ENCODE measurements around the gene BUD31.

Gene BUD31

GRCh38 chr7:99453105-99453504 is 44.3 kb downstream of the BUD31 start:
- H3K36me3 ChIP-seq (ENCODE audit: control insufficient read depth, insufficient read depth, low read length) = peaks cover 63% of the 10 kb centered on the region
- WGBS (ENCODE audit: insufficient coverage, insufficient read length) = no CpG with 5 or more reads among the region's 11 CpGs

GRCh38 chr7:99455874-99456273 is 47.1 kb downstream of the BUD31 start:
- H3K36me3 ChIP-seq (ENCODE audit: control insufficient read depth, insufficient read depth, low read length) = peaks cover 43% of the 10 kb centered on the region
- DNase-seq (ENCODE audit: low read depth, low spot score) = no peak
- WGBS (ENCODE audit: insufficient coverage, insufficient read length) = no CpG with 5 or more reads among the region's 9 CpGs
- no peaks in the 10 kb centered on the region for H3K4me1 ChIP-seq (ENCODE audit: control insufficient read depth, insufficient read depth, low read length)
- no peaks in the 10 kb centered on the region for H3K9me3 ChIP-seq (ENCODE audit: control insufficient read depth, insufficient read depth, low read length)
- no peaks in the 10 kb centered on the region for H3K27me3 ChIP-seq (ENCODE audit: control insufficient read depth, insufficient read depth, low read length)
- no peak overlapping the region for H3K4me3 ChIP-seq (ENCODE audit: low read length)
- no peak overlapping the region for H3K27ac ChIP-seq (ENCODE audit: low read length)

More at GRCh38 chr7:99453105-99453504, 44.3 kb downstream of the BUD31 start:
- no peak overlapping the region for H3K4me3 ChIP-seq (ENCODE audit: low read length)
- no peaks in the 10 kb centered on the region for H3K4me1 ChIP-seq (ENCODE audit: control insufficient read depth, insufficient read depth, low read length)
- H3K9me3 ChIP-seq (ENCODE audit: control insufficient read depth, insufficient read depth, low read length) = no peaks in the 10 kb centered on the region
- no peaks in the 10 kb centered on the region for H3K27me3 ChIP-seq (ENCODE audit: control insufficient read depth, insufficient read depth, low read length)
- DNase-seq (ENCODE audit: low read depth, low spot score) = no peak
- H3K27ac ChIP-seq (ENCODE audit: low read length) = no peak overlapping the region

- DNase-seq (ENCODE audit: low read depth, low spot score) = no peak
- Histone ChIP-seq H3K27ac (ENCODE audit: low read length) (no peak overlapping the region), H3K4me1 (ENCODE audit: control insufficient read depth, insufficient read depth, low read length) (no peaks in the 10 kb centered on the region), H3K9me3 (ENCODE audit: control insufficient read depth, insufficient read depth, low read length) (no peaks in the 10 kb centered on the region), H3K36me3 (ENCODE audit: control insufficient read depth, insufficient read depth, low read length) (peaks cover 41% of the 10 kb centered on the region), H3K4me3 (ENCODE audit: low read length) (no peak overlapping the region), H3K27me3 (ENCODE audit: control insufficient read depth, insufficient read depth, low read length) (no peaks in the 10 kb centered on the region)
- WGBS (ENCODE audit: insufficient coverage, insufficient read length) = no CpG with 5 or more reads among the region's 13 CpGs
Measured at GRCh38 chr7:99456288-99456687, 47.5 kb downstream of the BUD31 start.

GRCh38 chr7:99457050-99457649 is 48.4 kb downstream of the BUD31 start:
- Histone ChIP-seq H3K9me3 (ENCODE audit: control insufficient read depth, insufficient read depth, low read length) (no peaks in the 10 kb centered on the region), H3K27ac (ENCODE audit: low read length) (no peak overlapping the region), H3K27me3 (ENCODE audit: control insufficient read depth, insufficient read depth, low read length) (no peaks in the 10 kb centered on the region), H3K4me1 (ENCODE audit: control insufficient read depth, insufficient read depth, low read length) (no peaks in the 10 kb centered on the region), H3K36me3 (ENCODE audit: control insufficient read depth, insufficient read depth, low read length) (peaks cover 34% of the 10 kb centered on the region), H3K4me3 (ENCODE audit: low read length) (no peak overlapping the region)
- no peak for DNase-seq (ENCODE audit: low read depth, low spot score)
- WGBS (ENCODE audit: insufficient coverage, insufficient read length) = no CpG with 5 or more reads among the region's 6 CpGs

- Histone ChIP-seq H3K36me3 (ENCODE audit: control insufficient read depth, insufficient read depth, low read length) (peaks cover 28% of the 10 kb centered on the region), H3K27me3 (ENCODE audit: control insufficient read depth, insufficient read depth, low read length) (no peaks in the 10 kb centered on the region), H3K27ac (ENCODE audit: low read length) (no peak overlapping the region), H3K9me3 (ENCODE audit: control insufficient read depth, insufficient read depth, low read length) (no peaks in the 10 kb centered on the region), H3K4me3 (ENCODE audit: low read length) (no peak overlapping the region), H3K4me1 (ENCODE audit: control insufficient read depth, insufficient read depth, low read length) (no peaks in the 10 kb centered on the region)
- DNase-seq (ENCODE audit: low read depth, low spot score) = no peak
- no CpG with 5 or more reads among the region's 26 CpGs for WGBS (ENCODE audit: insufficient coverage, insufficient read length)
Measured at GRCh38 chr7:99457650-99458493, 49.1 kb downstream of the BUD31 start.

- DNase-seq (ENCODE audit: low read depth, low spot score) = no peak
- Histone ChIP-seq H3K4me3 (ENCODE audit: low read length) (no peak overlapping the region), H3K4me1 (ENCODE audit: control insufficient read depth, insufficient read depth, low read length) (no peaks in the 10 kb centered on the region), H3K27me3 (ENCODE audit: control insufficient read depth, insufficient read depth, low read length) (no peaks in the 10 kb centered on the region), H3K9me3 (ENCODE audit: control insufficient read depth, insufficient read depth, low read length) (no peaks in the 10 kb centered on the region), H3K27ac (ENCODE audit: low read length) (no peak overlapping the region), H3K36me3 (ENCODE audit: control insufficient read depth, insufficient read depth, low read length) (peaks cover 24% of the 10 kb centered on the region)
- WGBS (ENCODE audit: insufficient coverage, insufficient read length) = no CpG with 5 or more reads among the region's 8 CpGs
Measured at GRCh38 chr7:99459087-99459486, 50.3 kb downstream of the BUD31 start.

- peaks cover 21% of the 10 kb centered on the region for H3K36me3 ChIP-seq (ENCODE audit: control insufficient read depth, insufficient read depth, low read length)
- H3K4me1 ChIP-seq (ENCODE audit: control insufficient read depth, insufficient read depth, low read length) = no peaks in the 10 kb centered on the region
- DNase-seq (ENCODE audit: low read depth, low spot score) = no peak
- no peaks in the 10 kb centered on the region for H3K27me3 ChIP-seq (ENCODE audit: control insufficient read depth, insufficient read depth, low read length)
- H3K27ac ChIP-seq (ENCODE audit: low read length) = no peak overlapping the region
- H3K4me3 ChIP-seq (ENCODE audit: low read length) = no peak overlapping the region
- H3K9me3 ChIP-seq (ENCODE audit: control insufficient read depth, insufficient read depth, low read length) = no peaks in the 10 kb centered on the region
- WGBS (ENCODE audit: insufficient coverage, insufficient read length) = no CpG with 5 or more reads among the region's 11 CpGs
Measured at GRCh38 chr7:99460651-99461050, 51.9 kb downstream of the BUD31 start.

GRCh38 chr7:99461221-99461620 is 52.5 kb downstream of the BUD31 start:
- H3K36me3 ChIP-seq (ENCODE audit: control insufficient read depth, insufficient read depth, low read length) = peaks cover 21% of the 10 kb centered on the region
- H3K27me3 ChIP-seq (ENCODE audit: control insufficient read depth, insufficient read depth, low read length) = no peaks in the 10 kb centered on the region
- DNase-seq (ENCODE audit: low read depth, low spot score) = no peak
- no peaks in the 10 kb centered on the region for H3K4me1 ChIP-seq (ENCODE audit: control insufficient read depth, insufficient read depth, low read length)
- no peak overlapping the region for H3K4me3 ChIP-seq (ENCODE audit: low read length)
- no peak overlapping the region for H3K27ac ChIP-seq (ENCODE audit: low read length)
- H3K9me3 ChIP-seq (ENCODE audit: control insufficient read depth, insufficient read depth, low read length) = no peaks in the 10 kb centered on the region
- WGBS (ENCODE audit: insufficient coverage, insufficient read length) = no CpG with 5 or more reads among the region's 2 CpGs

GRCh38 chr7:99465421-99465768 is 56.6 kb downstream of the BUD31 start:
- Histone ChIP-seq H3K36me3 (ENCODE audit: control insufficient read depth, insufficient read depth, low read length) (peaks cover 6% of the 10 kb centered on the region; the same call in 1 of the 2 replicates), H3K4me3 (ENCODE audit: low read length) (peak overlapping the region; percentile 83), H3K4me1 (ENCODE audit: control insufficient read depth, insufficient read depth, low read length) (no peaks in the 10 kb centered on the region), H3K27me3 (ENCODE audit: control insufficient read depth, insufficient read depth, low read length) (no peaks in the 10 kb centered on the region), H3K9me3 (ENCODE audit: control insufficient read depth, insufficient read depth, low read length) (no peaks in the 10 kb centered on the region), H3K27ac (ENCODE audit: low read length) (no peak overlapping the region)
- DNase-seq (ENCODE audit: low read depth, low spot score) = no peak
- no CpG with 5 or more reads among the region's 9 CpGs for WGBS (ENCODE audit: insufficient coverage, insufficient read length)

- Histone ChIP-seq H3K9me3 (ENCODE audit: control insufficient read depth, insufficient read depth, low read length) (no peaks in the 10 kb centered on the region), H3K27ac (ENCODE audit: low read length) (no peak overlapping the region), H3K36me3 (ENCODE audit: control insufficient read depth, insufficient read depth, low read length) (peaks cover 3% of the 10 kb centered on the region; the same call in 1 of the 2 replicates), H3K27me3 (ENCODE audit: control insufficient read depth, insufficient read depth, low read length) (no peaks in the 10 kb centered on the region), H3K4me1 (ENCODE audit: control insufficient read depth, insufficient read depth, low read length) (no peaks in the 10 kb centered on the region), H3K4me3 (ENCODE audit: low read length) (no peak overlapping the region)
- DNase-seq (ENCODE audit: low read depth, low spot score) = no peak
- no CpG with 5 or more reads among the region's 29 CpGs for WGBS (ENCODE audit: insufficient coverage, insufficient read length)
Measured at GRCh38 chr7:99468336-99468918, 59.7 kb downstream of the BUD31 start.

Data from iPS DF 6.9 (cell line).